Loucy (cell line): ENCODE results near the gene RASAL1.

Experiments
- H2AFZ ChIP-seq: fragments of 200-600 bp; sonication (generic); 2 replicates; pipeline ENCODE4 v1.6.0; 2016; ENCODE audit warnings: antibody characterized with exemption, mild to moderate bottlenecking, low read length, moderate library complexity
- H3F3A ChIP-seq: fragments of 200-600 bp; 2 replicates; pipeline ENCODE4 v1.6.0; 2016; ENCODE audit warnings: antibody characterized with exemption, low read depth, mild to moderate bottlenecking
- H3K27me3 ChIP-seq: fragments of 200-600 bp; sonication (generic); 2 replicates; pipeline ENCODE4 v1.6.1; 2014; ENCODE audit warnings: low read length, mild to moderate bottlenecking; ENCODE audit not compliant: insufficient read depth, poor library complexity, severe bottlenecking
- H3K36me3 ChIP-seq: fragments of 200-600 bp; sonication (generic); 2 replicates; pipeline ENCODE4 v1.6.1; 2016; ENCODE audit warnings: low read length; ENCODE audit not compliant: insufficient read depth
- H3K4me1 ChIP-seq: fragments of 200-600 bp; sonication (generic); 2 replicates; pipeline ENCODE4 v1.5.1; 2014; ENCODE audit warnings: low read length, mild to moderate bottlenecking; ENCODE audit not compliant: insufficient read depth, poor library complexity, severe bottlenecking
- H3K4me2 ChIP-seq: fragments of 200-600 bp; sonication (generic); 2 replicates; pipeline ENCODE4 v1.6.0; 2014; ENCODE audit warnings: antibody characterized with exemption, low read length, low read depth, mild to moderate bottlenecking; ENCODE audit not compliant: poor library complexity, severe bottlenecking
- H3K4me3 ChIP-seq: fragments of 200-600 bp; sonication (generic); 2 replicates; pipeline ENCODE4 v1.5.1; 2014; ENCODE audit warnings: low read length, mild to moderate bottlenecking, mixed read lengths; ENCODE audit not compliant: poor library complexity, severe bottlenecking
- H3K79me2 ChIP-seq: fragments of 200-600 bp; sonication (generic); 2 replicates; pipeline ENCODE4 v1.6.1; 2014; ENCODE audit warnings: low read length; ENCODE audit not compliant: insufficient read depth
- H3K9ac ChIP-seq: fragments of 200-600 bp; sonication (generic); 2 replicates; pipeline ENCODE4 v1.6.0; 2014; ENCODE audit warnings: mild to moderate bottlenecking, low read depth, low read length, moderate library complexity; ENCODE audit not compliant: poor library complexity, severe bottlenecking
- H3K9me2 ChIP-seq: fragments of 200-600 bp; sonication (generic); replicated peaks from 2 replicates; pipeline ENCODE4 v1.6.1; 2016; ENCODE audit warnings: low read depth, low read length, mixed read lengths
- H3K9me3 ChIP-seq: fragments of 200-600 bp; sonication (generic); 2 replicates; pipeline ENCODE4 v1.6.1; 2014; ENCODE audit warnings: mild to moderate bottlenecking, antibody characterized with exemption, low read length, low read depth; ENCODE audit not compliant: insufficient read depth
- H4K20me1 ChIP-seq: fragments of 200-600 bp; sonication (generic); 2 replicates; pipeline ENCODE4 v1.6.0; 2014; ENCODE audit warnings: antibody characterized with exemption, low read length, mild to moderate bottlenecking; ENCODE audit not compliant: insufficient read depth, poor library complexity, severe bottlenecking
- EZH2phosphoT487 ChIP-seq: fragments of 200-600 bp; IDR thresholded peaks from 2 replicates; pipeline ENCODE4 v1.6.1; 2018; ENCODE audit warnings: antibody characterized with exemption, mild to moderate bottlenecking, moderate library complexity, borderline replicate concordance
- TF ChIP-seq, protein P1 (sequence below): fragments of 200-600 bp; sonication (generic); conservative IDR thresholded peaks from 2 replicates; pipeline ENCODE4 v1.5.1; 2014; ENCODE audit warnings: mild to moderate bottlenecking, antibody characterized with exemption, low read length

RASAL1 gene

GRCh38 chr12:113112043-113112899, 23.3 kb downstream of the RASAL1 start:
- Histone ChIP-seq H3K4me2 (no peak overlapping the region), H3K9ac (no peak overlapping the region), H3K79me2 (no peaks in the 10 kb centered on the region), H3K27me3 (no peaks in the 10 kb centered on the region), H3K9me2 (no peaks in the 10 kb centered on the region), H3K4me1 (no peaks in the 10 kb centered on the region), H3K4me3 (no peak overlapping the region), H3F3A (no peaks in the 10 kb centered on the region), H3K9me3 (no peaks in the 10 kb centered on the region), H4K20me1 (no peaks in the 10 kb centered on the region), H2AFZ (no peak overlapping the region), H3K36me3 (no peaks in the 10 kb centered on the region)
- no peak for TF ChIP-seq EZH2phosphoT487
- TF ChIP-seq, protein P1, sequence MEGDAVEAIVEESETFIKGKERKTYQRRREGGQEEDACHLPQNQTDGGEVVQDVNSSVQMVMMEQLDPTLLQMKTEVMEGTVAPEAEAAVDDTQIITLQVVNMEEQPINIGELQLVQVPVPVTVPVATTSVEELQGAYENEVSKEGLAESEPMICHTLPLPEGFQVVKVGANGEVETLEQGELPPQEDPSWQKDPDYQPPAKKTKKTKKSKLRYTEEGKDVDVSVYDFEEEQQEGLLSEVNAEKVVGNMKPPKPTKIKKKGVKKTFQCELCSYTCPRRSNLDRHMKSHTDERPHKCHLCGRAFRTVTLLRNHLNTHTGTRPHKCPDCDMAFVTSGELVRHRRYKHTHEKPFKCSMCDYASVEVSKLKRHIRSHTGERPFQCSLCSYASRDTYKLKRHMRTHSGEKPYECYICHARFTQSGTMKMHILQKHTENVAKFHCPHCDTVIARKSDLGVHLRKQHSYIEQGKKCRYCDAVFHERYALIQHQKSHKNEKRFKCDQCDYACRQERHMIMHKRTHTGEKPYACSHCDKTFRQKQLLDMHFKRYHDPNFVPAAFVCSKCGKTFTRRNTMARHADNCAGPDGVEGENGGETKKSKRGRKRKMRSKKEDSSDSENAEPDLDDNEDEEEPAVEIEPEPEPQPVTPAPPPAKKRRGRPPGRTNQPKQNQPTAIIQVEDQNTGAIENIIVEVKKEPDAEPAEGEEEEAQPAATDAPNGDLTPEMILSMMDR = no peak

GRCh38 chr12:113111247-113111646, 24.3 kb downstream of the RASAL1 start:
- Histone ChIP-seq H3K27me3 (no peaks in the 10 kb centered on the region), H3K9ac (no peak overlapping the region), H3K36me3 (no peaks in the 10 kb centered on the region), H3K4me1 (no peaks in the 10 kb centered on the region), H3K4me3 (no peak overlapping the region), H3F3A (no peaks in the 10 kb centered on the region), H3K9me3 (no peaks in the 10 kb centered on the region), H3K9me2 (no peaks in the 10 kb centered on the region), H4K20me1 (no peaks in the 10 kb centered on the region), H3K4me2 (no peak overlapping the region), H3K79me2 (no peaks in the 10 kb centered on the region), H2AFZ (no peak overlapping the region)
- no peak for TF ChIP-seq EZH2phosphoT487
- TF ChIP-seq, protein P1 = no peak

GRCh38 chr12:113109872-113110599, 25.5 kb downstream of the RASAL1 start:
- Histone ChIP-seq H3K9me2 (no peaks in the 10 kb centered on the region), H2AFZ (no peak overlapping the region), H3K79me2 (no peaks in the 10 kb centered on the region), H3K4me1 (no peaks in the 10 kb centered on the region), H3K27me3 (no peaks in the 10 kb centered on the region), H3K4me2 (no peak overlapping the region), H3K4me3 (no peak overlapping the region), H3F3A (no peaks in the 10 kb centered on the region), H3K9ac (no peak overlapping the region), H4K20me1 (no peaks in the 10 kb centered on the region), H3K9me3 (no peaks in the 10 kb centered on the region), H3K36me3 (no peaks in the 10 kb centered on the region)
- TF ChIP-seq, protein P1 = no peak
